ENCODE results near the gene ADORA2A.

- TF ChIP-seq EZH2 (IDR thresholded peaks at IDR 0.05; ENCODE audit: low read length) (no peak), CTCF (optimal IDR thresholded peaks at IDR 0.05 in 1 of 3, IDR thresholded peaks at IDR 0.05 in 1 of 3, conservative IDR thresholded peaks at IDR 0.05 in 1 of 3; ENCODE audit: extremely low read depth in 1 of 3, insufficient read depth in 2 of 3, low read length in 3 of 3) (no peak)
Observed at GRCh38 chr22:24391836-24392217, 35.6 kb upstream of the ADORA2A start.
